ENCODE measurements around the gene MYPN.

DNA sequence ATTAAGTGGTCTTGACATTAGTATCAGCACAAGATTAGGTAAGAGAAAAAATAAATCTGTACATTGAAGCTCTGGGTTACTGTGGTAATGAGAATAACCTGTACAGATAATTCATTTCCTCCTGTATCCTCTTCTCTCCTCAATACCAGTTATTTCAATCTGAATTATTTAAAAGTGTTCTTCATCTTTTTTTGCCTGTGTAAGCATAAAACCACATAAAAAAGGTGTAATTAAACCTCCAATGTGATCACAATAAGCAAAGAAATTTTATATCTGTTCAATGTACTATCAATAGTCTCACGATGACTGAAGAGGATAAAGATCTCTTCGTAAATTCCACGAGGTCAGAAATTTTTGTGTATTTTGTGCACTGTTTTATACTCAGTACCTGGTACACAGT, 1.2 kb upstream of the MYPN start:
- no peak for TF ChIP-seq EZH2 (IDR thresholded peaks at IDR 0.05; ENCODE audit: borderline replicate concordance)
- TF ChIP-seq, protein P1, sequence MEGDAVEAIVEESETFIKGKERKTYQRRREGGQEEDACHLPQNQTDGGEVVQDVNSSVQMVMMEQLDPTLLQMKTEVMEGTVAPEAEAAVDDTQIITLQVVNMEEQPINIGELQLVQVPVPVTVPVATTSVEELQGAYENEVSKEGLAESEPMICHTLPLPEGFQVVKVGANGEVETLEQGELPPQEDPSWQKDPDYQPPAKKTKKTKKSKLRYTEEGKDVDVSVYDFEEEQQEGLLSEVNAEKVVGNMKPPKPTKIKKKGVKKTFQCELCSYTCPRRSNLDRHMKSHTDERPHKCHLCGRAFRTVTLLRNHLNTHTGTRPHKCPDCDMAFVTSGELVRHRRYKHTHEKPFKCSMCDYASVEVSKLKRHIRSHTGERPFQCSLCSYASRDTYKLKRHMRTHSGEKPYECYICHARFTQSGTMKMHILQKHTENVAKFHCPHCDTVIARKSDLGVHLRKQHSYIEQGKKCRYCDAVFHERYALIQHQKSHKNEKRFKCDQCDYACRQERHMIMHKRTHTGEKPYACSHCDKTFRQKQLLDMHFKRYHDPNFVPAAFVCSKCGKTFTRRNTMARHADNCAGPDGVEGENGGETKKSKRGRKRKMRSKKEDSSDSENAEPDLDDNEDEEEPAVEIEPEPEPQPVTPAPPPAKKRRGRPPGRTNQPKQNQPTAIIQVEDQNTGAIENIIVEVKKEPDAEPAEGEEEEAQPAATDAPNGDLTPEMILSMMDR (IDR thresholded peaks at IDR 0.05; ENCODE audit: poor library complexity): no peak
- no peak for TF ChIP-seq EZH2phosphoT487 (IDR thresholded peaks at IDR 0.05; ENCODE audit: low read depth, severe bottlenecking, unreplicated experiment)

Measured in hepatocyte (in vitro differentiated cells).